GM12878 (cell line): ENCODE data around the gene CLK1. TPM values are rescaled to one million over a fixed set of nuclear protein-coding genes. Genes with fewer than 3 reads are reported as not detected.

ENCODE experiments used
- ATF7 ChIP-seq: fragments of 450-650 bp; IDR thresholded peaks from 2 replicates; pipeline ENCODE4 v1.6.1; 2016; ENCODE audit warnings: low read depth, mild to moderate bottlenecking
- CBFB ChIP-seq: IDR thresholded peaks from 2 replicates; pipeline ENCODE4 v1.6.1; 2016; ENCODE audit warnings: antibody characterized with exemption, low read depth
- EZH2 ChIP-seq: IDR thresholded peaks from 2 replicates; pipeline ENCODE4 v1.6.1; 2012; ENCODE audit warnings: low read depth, mild to moderate bottlenecking, control low read depth, inconsistent platforms, low read length, borderline replicate concordance; ENCODE audit not compliant: control insufficient read depth
- GABPA ChIP-seq: IDR thresholded peaks from 2 replicates; pipeline ENCODE4 v1.6.1; 2014; ENCODE audit warnings: antibody characterized with exemption, low read depth, mild to moderate bottlenecking, inconsistent platforms
- HDAC6 ChIP-seq: fragments of 200-600 bp; sonication (generic); IDR thresholded peaks from one replicate; pipeline ENCODE4 v1.8.0; 2017; ENCODE audit warnings: antibody characterized with exemption; ENCODE audit not compliant: unreplicated experiment
- IRF4 ChIP-seq: IDR thresholded peaks from 2 replicates; pipeline ENCODE4 v1.6.1; 2011; ENCODE audit warnings: low read depth, low read length
- KLF5 ChIP-seq: fragments of 450-650 bp; IDR thresholded peaks from 2 replicates; pipeline ENCODE4 v1.6.1; 2014; ENCODE audit warnings: mild to moderate bottlenecking; ENCODE audit not compliant: partially characterized antibody
- MTA2 ChIP-seq: fragments of 450-650 bp; IDR thresholded peaks from 2 replicates; pipeline ENCODE4 v1.6.1; 2016; ENCODE audit warnings: low read depth, mild to moderate bottlenecking, moderate library complexity
- NKRF ChIP-seq: fragments of 450-650 bp; conservative IDR thresholded peaks from 2 replicates; pipeline ENCODE4 v1.6.1; 2017; ENCODE audit warnings: mild to moderate bottlenecking, moderate library complexity
- NR2C2 ChIP-seq: IDR thresholded peaks from 2 replicates; pipeline ENCODE4 v1.6.1; 2011; ENCODE audit warnings: borderline replicate concordance, low read depth; ENCODE audit not compliant: control insufficient read depth, insufficient read length
- NR2F1 ChIP-seq: fragments of 450-650 bp; conservative IDR thresholded peaks from 2 replicates; pipeline ENCODE4 v1.6.1; 2017; ENCODE audit warnings: mild to moderate bottlenecking
- POLR2AphosphoS2 ChIP-seq: IDR thresholded peaks from 2 replicates; pipeline ENCODE4 v1.6.1; 2011; ENCODE audit warnings: low read depth, mild to moderate bottlenecking, low read length, improper control_type of control experiment, moderate library complexity
- REST ChIP-seq: IDR thresholded peaks from 2 replicates; pipeline ENCODE4 v1.6.1; 2012; ENCODE audit warnings: mild to moderate bottlenecking, low read depth, low read length
- SMARCA5 ChIP-seq: fragments of 450-650 bp; IDR thresholded peaks from 2 replicates; pipeline ENCODE4 v1.6.1; 2017; ENCODE audit warnings: mild to moderate bottlenecking
- TAF1 ChIP-seq: IDR thresholded peaks from 2 replicates; pipeline ENCODE4 v1.6.1; 2011; ENCODE audit warnings: mild to moderate bottlenecking, low read depth, low read length, borderline replicate concordance
- TARDBP ChIP-seq: IDR thresholded peaks from 2 replicates; pipeline ENCODE4 v1.6.1; 2016; ENCODE audit warnings: borderline replicate concordance
- ZBTB40 ChIP-seq: fragments of 450-650 bp; IDR thresholded peaks from 2 replicates; pipeline ENCODE4 v1.6.1; 2016; ENCODE audit warnings: mild to moderate bottlenecking, moderate library complexity, borderline replicate concordance
- ZNF274 ChIP-seq: IDR thresholded peaks from one replicate; pipeline ENCODE4 v1.8.0; 2011; ENCODE audit not compliant: insufficient read length, insufficient read depth
- ZZZ3 ChIP-seq: IDR thresholded peaks from 2 replicates; pipeline ENCODE4 v1.6.1; 2011; ENCODE audit warnings: low read depth; ENCODE audit not compliant: control insufficient read depth, insufficient read length
- polyA plus RNA-seq, 11 experiments: library from polyadenylated mRNA; depleted of rRNA in 4 of 11; unstranded in 6 of 11; stranded (reverse) in 5 of 11; fragments of >200 nt; fragmentation: Nextera tagmentation in 4 of 11; fragmentation: Illumina TruSeq in 1 of 11; extraction: Ambion mirVana in 4 of 11; extraction: Trizol in 1 of 11; gene quantifications; 1 replicate in 1 of 11; 2 replicates in 10 of 11; pipeline versions ENCODE4 v1.2.1 to v1.2.3, GENCODE V29; 2011 to 2016; ENCODE audit warnings: inconsistent platforms in 2 of 11, missing spikeins in 2 of 11, low read depth in 1 of 11
- total RNA-seq, 4 experiments: library from RNA; depleted of rRNA in 3 of 4; stranded (reverse); fragments of >200 nt in 3 of 4; fragmentation: Illumina TruSeq in 1 of 4; extraction: Trizol in 1 of 4; gene quantifications; 2 replicates each; pipeline versions ENCODE4 v1.2.1 to v1.2.3, GENCODE V29; 2013 to 2021

The CLK1 gene
- total and polyA plus RNA-seq, 10 of the 15 experiments (the other 5 are each of a cell fraction or from before 2014, with no cell fraction given) = 61.2 to 221 (median 80.1) TPM

- TF ChIP-seq ZBTB40 = peak; percentile 74
- 0 out of 2 replicates have a peak, but pooled peaks have one; percentile 40 for TF ChIP-seq GABPA
- no peak for TF ChIP-seq ZZZ3
- 0 out of 2 replicates have a peak, but pooled peaks have one; percentile 34 for TF ChIP-seq CBFB
- peak; percentile 94 for TF ChIP-seq TAF1
- TF ChIP-seq EZH2 = no peak
- peak; percentile 50; the same call in 1 of the 2 replicates for TF ChIP-seq TARDBP
- peak; percentile 34; the same call in 1 of the 2 replicates for TF ChIP-seq IRF4
- peak; percentile 41 for TF ChIP-seq SMARCA5
- TF ChIP-seq POLR2AphosphoS2 = peak; percentile 98
- TF ChIP-seq ATF7 = 0 out of 2 replicates have a peak, but pooled peaks have one; percentile 9
- TF ChIP-seq NR2C2 = no peak
- 0 out of 2 replicates have a peak, but pooled peaks have one; percentile 41 for TF ChIP-seq NR2F1
- no peak for TF ChIP-seq ZNF274
- peak; percentile 78 for TF ChIP-seq HDAC6
- 0 out of 2 replicates have a peak, but pooled peaks have one; percentile 16 for TF ChIP-seq REST
- TF ChIP-seq MTA2 = 0 out of 2 replicates have a peak, but pooled peaks have one; percentile 29
- TF ChIP-seq NKRF = peak; percentile 85
- TF ChIP-seq KLF5 = peak; percentile 38
These were observed at the start of gene CLK1 (continued) for GRCh38 chr2:200864176-200865034.
